ENCODE measurements around the gene PHF21A.

DNA sequence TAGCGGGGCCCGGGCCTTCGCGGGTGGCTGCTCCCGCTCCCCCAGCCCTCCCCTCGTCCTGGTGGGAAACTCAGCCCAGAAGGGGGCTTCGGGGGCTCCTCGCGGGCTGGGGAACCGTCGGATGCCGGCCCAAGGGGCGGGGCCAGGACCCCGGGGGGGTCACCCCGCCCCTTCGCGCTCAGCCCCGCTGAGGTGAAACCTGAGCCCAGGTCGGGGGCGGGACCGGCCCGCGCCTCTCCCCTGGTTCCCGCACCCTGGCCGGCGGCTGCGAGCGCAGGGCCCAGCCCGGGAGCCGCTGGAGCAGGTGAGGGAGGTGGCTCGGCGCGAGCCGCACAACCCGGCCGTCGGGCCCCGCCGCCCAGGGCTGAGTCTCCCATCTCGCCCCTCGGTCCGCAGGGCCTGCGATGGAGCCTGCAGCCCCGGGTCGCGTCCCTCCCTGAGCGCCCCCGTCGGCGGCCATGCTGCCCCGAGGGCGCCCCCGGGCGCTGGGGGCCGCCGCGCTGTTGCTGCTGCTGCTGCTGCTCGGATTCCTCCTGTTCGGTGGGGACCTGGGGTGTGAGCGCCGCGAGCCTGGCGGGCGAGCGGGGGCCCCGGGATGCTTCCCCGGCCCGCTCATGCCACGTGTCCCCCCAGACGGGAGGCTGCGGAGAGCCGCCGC lies 198.7 kb downstream of the PHF21A start, which contains the start of gene LARGE2:
- TF ChIP-seq, protein P1, sequence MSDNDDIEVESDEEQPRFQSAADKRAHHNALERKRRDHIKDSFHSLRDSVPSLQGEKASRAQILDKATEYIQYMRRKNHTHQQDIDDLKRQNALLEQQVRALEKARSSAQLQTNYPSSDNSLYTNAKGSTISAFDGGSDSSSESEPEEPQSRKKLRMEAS (IDR thresholded peaks at IDR 0.05; ENCODE audit: low read depth, low read length): no peak
- TF ChIP-seq, protein P2, sequence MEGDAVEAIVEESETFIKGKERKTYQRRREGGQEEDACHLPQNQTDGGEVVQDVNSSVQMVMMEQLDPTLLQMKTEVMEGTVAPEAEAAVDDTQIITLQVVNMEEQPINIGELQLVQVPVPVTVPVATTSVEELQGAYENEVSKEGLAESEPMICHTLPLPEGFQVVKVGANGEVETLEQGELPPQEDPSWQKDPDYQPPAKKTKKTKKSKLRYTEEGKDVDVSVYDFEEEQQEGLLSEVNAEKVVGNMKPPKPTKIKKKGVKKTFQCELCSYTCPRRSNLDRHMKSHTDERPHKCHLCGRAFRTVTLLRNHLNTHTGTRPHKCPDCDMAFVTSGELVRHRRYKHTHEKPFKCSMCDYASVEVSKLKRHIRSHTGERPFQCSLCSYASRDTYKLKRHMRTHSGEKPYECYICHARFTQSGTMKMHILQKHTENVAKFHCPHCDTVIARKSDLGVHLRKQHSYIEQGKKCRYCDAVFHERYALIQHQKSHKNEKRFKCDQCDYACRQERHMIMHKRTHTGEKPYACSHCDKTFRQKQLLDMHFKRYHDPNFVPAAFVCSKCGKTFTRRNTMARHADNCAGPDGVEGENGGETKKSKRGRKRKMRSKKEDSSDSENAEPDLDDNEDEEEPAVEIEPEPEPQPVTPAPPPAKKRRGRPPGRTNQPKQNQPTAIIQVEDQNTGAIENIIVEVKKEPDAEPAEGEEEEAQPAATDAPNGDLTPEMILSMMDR (IDR thresholded peaks at IDR 0.05; ENCODE audit: low read depth, low read length): no peak

Measured in NB4 (cell line).